ENCODE measurements around the gene GNPTG.

GNPTG gene

GRCh38 chr16:1371054-1371978 is 19.6 kb downstream of the GNPTG start:
- no peak for DNase-seq (ENCODE audit: low spot score)

- DNase-seq (ENCODE audit: low spot score): no peak
Measured at GRCh38 chr16:1372292-1372950, 20.7 kb downstream of the GNPTG start.

- DNase-seq (ENCODE audit: low spot score): no peak
Measured at GRCh38 chr16:1374418-1375297, 22.9 kb downstream of the GNPTG start.

- DNase-seq (ENCODE audit: low spot score): no peak
Measured at GRCh38 chr16:1375298-1375640, 23.5 kb downstream of the GNPTG start.

- no peak for DNase-seq (ENCODE audit: low spot score)
Measured at GRCh38 chr16:1375741-1376410, 24.1 kb downstream of the GNPTG start.

- DNase-seq (ENCODE audit: low spot score): no peak
Measured at GRCh38 chr16:1377406-1378010, 25.8 kb downstream of the GNPTG start.

GRCh38 chr16:1378087-1378803 is 26.5 kb downstream of the GNPTG start:
- DNase-seq (ENCODE audit: low spot score): no peak

GRCh38 chr16:1378804-1379303 is 27.1 kb downstream of the GNPTG start:
- no peak for DNase-seq (ENCODE audit: low spot score)

- peak; percentile 71 for DNase-seq (ENCODE audit: low spot score)
Measured at GRCh38 chr16:1379304-1380076, 27.8 kb downstream of the GNPTG start.

GRCh38 chr16:1380195-1380594 is 28.5 kb downstream of the GNPTG start:
- DNase-seq (ENCODE audit: low spot score): no peak

GRCh38 chr16:1381612-1382406 is 30.1 kb downstream of the GNPTG start:
- no peak for DNase-seq (ENCODE audit: low spot score)

- no peak for DNase-seq (ENCODE audit: low spot score)
Measured at GRCh38 chr16:1383556-1383955, 31.8 kb downstream of the GNPTG start.

GRCh38 chr16:1385232-1385631 is 33.5 kb downstream of the GNPTG start:
- DNase-seq (ENCODE audit: low spot score): no peak

GRCh38 chr16:1387331-1387730 is 35.6 kb downstream of the GNPTG start:
- DNase-seq (ENCODE audit: low spot score): no peak

- DNase-seq (ENCODE audit: low spot score): no peak
Measured at GRCh38 chr16:1389762-1390161, 38.0 kb downstream of the GNPTG start.

- DNase-seq (ENCODE audit: low spot score): peak; percentile 51
Measured at GRCh38 chr16:1390239-1390779, 38.6 kb downstream of the GNPTG start.

- no peak for DNase-seq (ENCODE audit: low spot score)
Measured at GRCh38 chr16:1392826-1393225, 41.1 kb downstream of the GNPTG start.

- no peak for DNase-seq (ENCODE audit: low spot score)
Measured at GRCh38 chr16:1393613-1394176, 42.0 kb downstream of the GNPTG start.

All from NAMALWA (cell line).